NB4 (cell line): Measurements from ENCODE around the gene SRPRB.

Experiments
- DNase-seq: peaks from one replicate; pipeline ENCODE4 v3.0.0; 2010; ENCODE audit warnings: low read depth
- H3K4me3 ChIP-seq: one replicate; pipeline ENCODE4 v1.5.1; 2011; ENCODE audit warnings: mild to moderate bottlenecking, low read depth, low read length, moderate library complexity
- CTCF ChIP-seq: IDR thresholded peaks from one replicate; pipeline ENCODE4 v1.5.1; 2012; ENCODE audit warnings: low read depth, low read length
- MAX ChIP-seq: IDR thresholded peaks from 2 replicates; pipeline ENCODE4 v1.6.1; 2011; ENCODE audit warnings: low read depth, low read length
- MYC ChIP-seq: IDR thresholded peaks from 2 replicates; pipeline ENCODE4 v1.6.1; 2011; ENCODE audit warnings: low read depth, low read length
- POLR2A ChIP-seq: IDR thresholded peaks from 2 replicates; pipeline ENCODE4 v1.6.1; 2011; ENCODE audit warnings: mild to moderate bottlenecking; ENCODE audit not compliant: insufficient read length; ENCODE audit errors: extremely low read depth

The SRPRB gene

GRCh38 chr3:133805702-133806475 is at the start of gene SRPRB:
Gene SRPRB, plus strand, starts transcription at chr3:133805815. Its CDS starts 34 bp downstream, at chr3:133805849.
- peak; percentile 94 for DNase-seq
- peak within 1 kb of the TSS; percentile 85 for H3K4me3 ChIP-seq
- TF ChIP-seq MYC (peak; percentile 95), POLR2A (peak; percentile 90), MAX (peak; percentile 91), CTCF (no peak)

GRCh38 chr3:133756716-133757694 is 48.6 kb upstream of the SRPRB start:
- DNase-seq: no peak
- TF ChIP-seq CTCF: no peak
- TF ChIP-seq MAX: no peak
- no peak for TF ChIP-seq MYC
- TF ChIP-seq POLR2A: no peak
- H3K4me3 ChIP-seq: no peak overlapping the region

GRCh38 chr3:133757701-133758567 is 47.7 kb upstream of the SRPRB start:
- no peak for TF ChIP-seq MYC
- TF ChIP-seq CTCF: no peak
- TF ChIP-seq POLR2A: no peak
- TF ChIP-seq MAX: no peak

GRCh38 chr3:133758568-133758928 is 47.1 kb upstream of the SRPRB start:
- TF ChIP-seq MAX (no peak), POLR2A (no peak), CTCF (no peak), MYC (no peak)
- H3K4me3 ChIP-seq: no peak overlapping the region
- DNase-seq: no peak

More at GRCh38 chr3:133757701-133758567, 47.7 kb upstream of the SRPRB start:
- no peak for DNase-seq
- H3K4me3 ChIP-seq: no peak overlapping the region
